ENCODE data around the gene CEP55.
"Not testable (repeated sequence)": the region's sequence is repeated elsewhere in the genome, so short reads cannot be mapped to it uniquely, and the experiment has no call there.

CEP55 gene

GRCh38 chr10:93496322-93497041 is at the start of gene CEP55:
Gene CEP55, plus strand, starts transcription at chr10:93496612. Its CDS starts 3,440 bp downstream, at chr10:93500052.
- peak; percentile 24 for DNase-seq

GRCh38 chr10:93447019-93447418 is 49.4 kb upstream of the CEP55 start:
- DNase-seq: no peak

GRCh38 chr10:93447970-93448369 is 48.4 kb upstream of the CEP55 start:
- no peak for DNase-seq

- DNase-seq: no peak
These were observed 45.0 kb upstream of the CEP55 start for GRCh38 chr10:93451244-93451947.

- DNase-seq: no peak
These were observed 44.3 kb upstream of the CEP55 start for GRCh38 chr10:93452143-93452542.

- no peak for DNase-seq
These were observed 42.3 kb upstream of the CEP55 start for GRCh38 chr10:93454146-93454545.

- DNase-seq: no peak
These were observed 41.7 kb upstream of the CEP55 start for GRCh38 chr10:93454736-93455135.

- DNase-seq: no peak
These were observed 39.9 kb upstream of the CEP55 start for GRCh38 chr10:93456480-93456879.

GRCh38 chr10:93457511-93457910 is 38.9 kb upstream of the CEP55 start:
- DNase-seq: no peak

- DNase-seq: no peak
These were observed 37.6 kb upstream of the CEP55 start for GRCh38 chr10:93458821-93459257.

GRCh38 chr10:93459466-93459865 is 36.9 kb upstream of the CEP55 start:
- DNase-seq: no peak

GRCh38 chr10:93461109-93461806 is 35.2 kb upstream of the CEP55 start:
- peak; percentile 69 for DNase-seq

GRCh38 chr10:93461807-93462178 is 34.6 kb upstream of the CEP55 start:
- peak; percentile 72 for DNase-seq

GRCh38 chr10:93462371-93462770 is 34.0 kb upstream of the CEP55 start:
- DNase-seq: no peak

GRCh38 chr10:93462881-93463280 is 33.5 kb upstream of the CEP55 start:
- DNase-seq: no peak

- no peak for DNase-seq
These were observed 32.5 kb upstream of the CEP55 start for GRCh38 chr10:93463723-93464476.

GRCh38 chr10:93464776-93465388 is 31.5 kb upstream of the CEP55 start:
- no peak for DNase-seq

GRCh38 chr10:93465806-93466675 is 30.4 kb upstream of the CEP55 start:
- DNase-seq: no peak

GRCh38 chr10:93467635-93468034 is 28.8 kb upstream of the CEP55 start:
- not testable (repeated sequence) for DNase-seq

- DNase-seq: no peak
These were observed 27.8 kb upstream of the CEP55 start for GRCh38 chr10:93468461-93469213.

GRCh38 chr10:93469454-93469853 is 27.0 kb upstream of the CEP55 start:
- no peak for DNase-seq

Measured in NCI-H187 treated with DMSO at 0.1 percent for 48 hours (cell line).